GM04503 (cell line): ENCODE data around the gene ZBP1.

ENCODE experiments used
- DNase-seq: peaks from one replicate; pipeline ENCODE4 v3.0.0-alpha.2; 2012; ENCODE audit warnings: low read depth

The ZBP1 gene

GRCh38 chr20:57557926-57558613 is 62.2 kb downstream of the ZBP1 start:
- DNase-seq = no peak

- no peak for DNase-seq
These were observed 63.3 kb downstream of the ZBP1 start for GRCh38 chr20:57556980-57557274.

- DNase-seq = no peak
These were observed 64.6 kb downstream of the ZBP1 start for GRCh38 chr20:57555457-57556184.
